ENCODE measurements around the gene PLEKHA6. TPM values are rescaled to one million over a fixed set of nuclear protein-coding genes. Genes with fewer than 3 reads are reported as not detected.

Gene PLEKHA6
- total and polyA plus RNA-seq, 12 donors, result 3.3 to 34.9 (median 18.1) TPM

- Histone ChIP-seq H3K4me1 (peaks cover 0 to 11% (median 0%) of the 10 kb centered on the region in 9 donors), H3K4me3 (no peak overlapping the region), H3K9me3 (no peaks in the 10 kb centered on the region), H3K27ac (no peak overlapping the region), H3K36me3 (peaks cover 0 to 72% (median 10%) of the 10 kb centered on the region in 9 donors), H3K27me3 (no peaks in the 10 kb centered on the region)
- TF ChIP-seq CTCF (IDR thresholded peaks at IDR 0.05), result no peak
- DNase-seq (no peak), ATAC-seq (no peak)
- intact Hi-C loops (cut with DNase I), result no loop called here
- 87 to 89% methylated on average over 8 of the region's 8 CpGs for WGBS, 2 donors
Observed at GRCh38 chr1:204224655-204225054, 135.1 kb downstream of the PLEKHA6 start.

GRCh38 chr1:204223129-204223860 lies 136.4 kb downstream of the PLEKHA6 start:
- 80 to 82% methylated on average over 17 of the region's 17 CpGs for WGBS, 2 donors
- no peak for TF ChIP-seq CTCF (IDR thresholded peaks at IDR 0.05)
- ATAC-seq (no peak), DNase-seq (no peak)
- Histone ChIP-seq H3K27me3 (no peaks in the 10 kb centered on the region), H3K4me3 (no peak overlapping the region), H3K36me3 (peaks cover 0 to 59% (median 4%) of the 10 kb centered on the region in 9 donors), H3K27ac (no peak overlapping the region), H3K4me1 (peaks cover 0 to 11% (median 0%) of the 10 kb centered on the region in 9 donors), H3K9me3 (no peaks in the 10 kb centered on the region)
- intact Hi-C loops (cut with DNase I), result no loop called here

- H3K36me3 ChIP-seq, result peaks cover 0 to 53% (median 0%) of the 10 kb centered on the region in 9 donors
- peaks cover 0 to 11% (median 0%) of the 10 kb centered on the region in 9 donors for H3K4me1 ChIP-seq
- no peak for TF ChIP-seq CTCF (IDR thresholded peaks at IDR 0.05)
- 61 to 66% methylated on average over 3 of the region's 3 CpGs for WGBS, 2 donors
- no peaks in the 10 kb centered on the region for H3K27me3 ChIP-seq
- ATAC-seq (no peak), DNase-seq (no peak)
- no peaks in the 10 kb centered on the region for H3K9me3 ChIP-seq
- H3K27ac ChIP-seq, result no peak overlapping the region
- intact Hi-C loops (cut with DNase I), result no loop called here
- no peak overlapping the region for H3K4me3 ChIP-seq
Observed at GRCh38 chr1:204222764-204223055, 137.0 kb downstream of the PLEKHA6 start.

- peaks cover 0 to 49% (median 0%) of the 10 kb centered on the region in 9 donors for H3K36me3 ChIP-seq
- peak in 2 of 8 donors; percentile 19 to 22 for ATAC-seq
- no peak for TF ChIP-seq CTCF (IDR thresholded peaks at IDR 0.05)
- WGBS, 2 donors, result 81 to 85% methylated on average over 8 of the region's 8 CpGs
- intact Hi-C loops (cut with DNase I), result no loop called here
- no peak for DNase-seq
- no peaks in the 10 kb centered on the region for H3K9me3 ChIP-seq
- no peak overlapping the region for H3K27ac ChIP-seq
- peaks cover 0 to 11% (median 0%) of the 10 kb centered on the region in 9 donors for H3K4me1 ChIP-seq
- no peak overlapping the region for H3K4me3 ChIP-seq
- no peaks in the 10 kb centered on the region for H3K27me3 ChIP-seq
Observed at GRCh38 chr1:204222006-204222763, 137.5 kb downstream of the PLEKHA6 start.

Measured in heart right ventricle (tissue), 16 donors.